Liver (tissue), 9 donors: ENCODE data around the gene FOCAD. TPM values are rescaled to one million over a fixed set of nuclear protein-coding genes. Genes with fewer than 3 reads are reported as not detected.

Source experiments
- DNase-seq: peaks from one replicate; pipeline ENCODE4 v3.0.0-alpha.2; 2017; ENCODE audit warnings: low spot score
- H3K27ac ChIP-seq, 2 donors: one replicate each; pipeline ENCODE4 v1.7.0; 2013; ENCODE audit warnings: inconsistent platforms in 2 of 2, low read length in 2 of 2, control low read depth in 1 of 2, low read depth in 1 of 2, mild to moderate bottlenecking in 1 of 2
- H3K27me3 ChIP-seq, 4 donors: one replicate each; pipeline versions ENCODE4 v1.6.1 to v1.7.0; 2013; ENCODE audit warnings: low read length in 3 of 4, inconsistent platforms in 1 of 4, mild to moderate bottlenecking in 1 of 4, moderate library complexity in 1 of 4; ENCODE audit not compliant: control insufficient read depth in 4 of 4, insufficient read depth in 4 of 4
- H3K36me3 ChIP-seq, 4 donors: one replicate each; pipeline versions ENCODE4 v1.6.1 to v1.7.0; 2013; ENCODE audit warnings: low read length in 3 of 4, mild to moderate bottlenecking in 3 of 4, low read depth in 1 of 4, moderate library complexity in 1 of 4; ENCODE audit not compliant: control insufficient read depth in 4 of 4, insufficient read depth in 3 of 4
- H3K4me1 ChIP-seq, 4 donors: one replicate each; pipeline versions ENCODE4 v1.6.1 to v1.7.0; 2013; ENCODE audit warnings: low read length in 3 of 4, mild to moderate bottlenecking in 3 of 4, moderate library complexity in 1 of 4; ENCODE audit not compliant: control insufficient read depth in 4 of 4, insufficient read depth in 4 of 4
- H3K4me3 ChIP-seq, 3 donors: one replicate each; pipeline versions ENCODE4 v1.6.1 to v1.7.0; 2013; ENCODE audit warnings: low read length in 3 of 3, control low read depth in 1 of 3, low read depth in 1 of 3, mild to moderate bottlenecking in 1 of 3
- H3K9ac ChIP-seq, 2 donors: one replicate each; pipeline ENCODE4 v1.7.0; 2013; ENCODE audit warnings: low read length in 2 of 2, mild to moderate bottlenecking in 2 of 2, moderate library complexity in 2 of 2, control low read depth in 1 of 2, low read depth in 1 of 2
- H3K9me3 ChIP-seq, 4 donors: one replicate each; pipeline versions ENCODE4 v1.6.1 to v1.7.0; 2013; ENCODE audit warnings: low read length in 3 of 4; ENCODE audit not compliant: control insufficient read depth in 4 of 4
- ATF3 ChIP-seq: IDR thresholded peaks from 2 replicates; pipeline ENCODE4 v1.6.1; 2016; ENCODE audit warnings: antibody characterized with exemption
- CTCF ChIP-seq: fragments of 150-350 bp; IDR thresholded peaks from 2 replicates; pipeline ENCODE4 v1.5.1; 2017; ENCODE audit warnings: improper control_type of control experiment, low read depth, low read length; ENCODE audit not compliant: missing input control
- EGR1 ChIP-seq, 2 donors: IDR thresholded peaks; 2 replicates each; pipeline ENCODE4 v1.6.1; 2016 to 2018; ENCODE audit warnings: antibody characterized with exemption in 2 of 2, low read depth in 2 of 2
- FOXA1 ChIP-seq: IDR thresholded peaks from 2 replicates; pipeline ENCODE4 v1.6.1; 2016; ENCODE audit warnings: antibody characterized with exemption
- FOXA2 ChIP-seq: IDR thresholded peaks from 2 replicates; pipeline ENCODE4 v1.6.1; 2016; ENCODE audit warnings: antibody characterized with exemption
- GABPA ChIP-seq, 2 donors: IDR thresholded peaks in 1 of 2; conservative IDR thresholded peaks in 1 of 2; 2 replicates each; pipeline ENCODE4 v1.6.1; 2016; ENCODE audit warnings: antibody characterized with exemption in 2 of 2, mild to moderate bottlenecking in 1 of 2, moderate library complexity in 1 of 2
- HNF4A ChIP-seq, 2 donors: conservative IDR thresholded peaks; 2 replicates each; pipeline ENCODE4 v1.6.1; 2016; ENCODE audit warnings: antibody characterized with exemption in 2 of 2, mild to moderate bottlenecking in 2 of 2
- HNF4G ChIP-seq: IDR thresholded peaks from 2 replicates; pipeline ENCODE4 v1.6.1; 2016; ENCODE audit warnings: antibody characterized with exemption
- JUND ChIP-seq, 2 donors: IDR thresholded peaks; 2 replicates each; pipeline ENCODE4 v1.6.1; 2016; ENCODE audit warnings: antibody characterized with exemption in 2 of 2
- MAX ChIP-seq: IDR thresholded peaks from 2 replicates; pipeline ENCODE4 v1.6.1; 2016; ENCODE audit warnings: antibody characterized with exemption
- NR2F2 ChIP-seq: IDR thresholded peaks from 2 replicates; pipeline ENCODE4 v1.6.1; 2016; ENCODE audit warnings: antibody characterized with exemption
- RAD21 ChIP-seq, 2 donors: IDR thresholded peaks; 2 replicates each; pipeline ENCODE4 v1.6.1; 2016; ENCODE audit warnings: antibody characterized with exemption in 2 of 2, mild to moderate bottlenecking in 2 of 2
- RXRA ChIP-seq, 2 donors: IDR thresholded peaks; 2 replicates each; pipeline ENCODE4 v1.6.1; 2017 to 2018; ENCODE audit warnings: antibody characterized with exemption in 2 of 2, mild to moderate bottlenecking in 1 of 2
- SP1 ChIP-seq: IDR thresholded peaks from 2 replicates; pipeline ENCODE4 v1.6.1; 2018; ENCODE audit warnings: antibody characterized with exemption, mild to moderate bottlenecking
- ZBTB33 ChIP-seq: IDR thresholded peaks from 2 replicates; pipeline ENCODE4 v1.6.1; 2016; ENCODE audit warnings: antibody characterized with exemption
- WGBS: extraction: QIAGEN DNeasy Blood & Tissue Kit; methylation state at CpG from one replicate; pipeline ENCODE4 v1.1.7; 2013; 5-methylcytosine and 5-hydroxymethylcytosine counted together
- polyA plus RNA-seq, 2 donors: library from polyadenylated mRNA; stranded (reverse) in 1 of 2; unstranded in 1 of 2; fragments of 200-250 nt in 1 of 2; fragments of >200 nt in 1 of 2; fragmentation: Nextera tagmentation in 1 of 2; extraction: Ambion mirVana in 1 of 2; gene quantifications; one replicate each; pipeline versions ENCODE4 v1.2.1 to v1.2.3, GENCODE V29; 2013 to 2015
- total RNA-seq, 2 donors: library from RNA; depleted of rRNA; stranded (reverse); fragments of >200 nt; gene quantifications; one replicate each; pipeline ENCODE4 v1.2.3, GENCODE V29; 2014
- TF ChIP-seq, protein P1 (sequence below): IDR thresholded peaks from 2 replicates; pipeline ENCODE4 v1.6.1; 2016; ENCODE audit warnings: antibody characterized with exemption, mild to moderate bottlenecking
- donor health status: healthy.
- donor health status: healthy.
- donor health status: healthy.
- donor health status: healthy.
- donor health status: healthy.

The FOCAD gene
- total and polyA plus RNA-seq, 4 donors: 3.2 to 21.0 (median 10.3) TPM

DNA sequence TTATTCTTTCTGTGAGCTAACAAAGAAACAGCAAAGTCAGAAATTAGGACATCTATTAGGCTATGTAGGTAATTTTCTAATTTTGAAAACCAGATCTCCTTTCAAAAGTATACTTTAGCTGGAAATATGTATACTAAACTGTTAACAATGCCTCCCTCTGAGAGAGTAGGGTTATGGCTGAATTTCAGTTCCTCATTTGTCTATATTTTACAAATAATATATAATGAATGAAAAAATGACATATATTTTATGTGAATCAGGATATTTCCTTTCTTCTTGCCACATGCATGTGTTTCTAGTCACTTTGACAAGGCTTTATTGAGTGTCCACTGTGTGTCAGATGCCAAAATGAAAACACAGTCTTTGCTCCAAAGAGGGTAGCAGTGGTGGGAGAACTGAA is 331.9 kb downstream of the FOCAD start:
- H3K27ac ChIP-seq: no peak overlapping the region
- H3K27me3 ChIP-seq: no peaks in the 10 kb centered on the region
- TF ChIP-seq EGR1 (IDR thresholded peaks at IDR 0.05; ENCODE audit: low read depth in 2 of 2) (no peak), NR2F2 (no peak), HNF4G (no peak), RXRA (IDR thresholded peaks at IDR 0.05) (no peak), HNF4A (conservative IDR thresholded peaks at IDR 0.05) (no peak), RAD21 (IDR thresholded peaks at IDR 0.05) (no peak), MAX (no peak), CTCF (no peak), ATF3 (no peak), FOXA2 (no peak), SP1 (no peak), JUND (IDR thresholded peaks at IDR 0.05) (no peak), ZBTB33 (no peak)
- no peaks in the 10 kb centered on the region for H3K4me1 ChIP-seq
- no peak for DNase-seq
- no peak overlapping the region for H3K4me3 ChIP-seq
- no peak overlapping the region for H3K9ac ChIP-seq
- no peaks in the 10 kb centered on the region for H3K36me3 ChIP-seq
- H3K9me3 ChIP-seq: no peaks in the 10 kb centered on the region

GRCh38 chr9:21016701-21017491 is 332.8 kb downstream of the FOCAD start:
- H3K9ac ChIP-seq: no peak overlapping the region
- WGBS: 81% methylated on average over 2 of the region's 2 CpGs
- TF ChIP-seq HNF4A (conservative IDR thresholded peaks at IDR 0.05) (no peak), FOXA1 (no peak), FOXA2 (no peak), JUND (IDR thresholded peaks at IDR 0.05) (no peak), GABPA (IDR thresholded peaks at IDR 0.05 in 1 of 2, conservative IDR thresholded peaks at IDR 0.05 in 1 of 2) (no peak), CTCF (no peak), HNF4G (no peak), NR2F2 (no peak), SP1 (no peak), EGR1 (IDR thresholded peaks at IDR 0.05; ENCODE audit: low read depth in 2 of 2) (no peak)
- TF ChIP-seq, protein P1, sequence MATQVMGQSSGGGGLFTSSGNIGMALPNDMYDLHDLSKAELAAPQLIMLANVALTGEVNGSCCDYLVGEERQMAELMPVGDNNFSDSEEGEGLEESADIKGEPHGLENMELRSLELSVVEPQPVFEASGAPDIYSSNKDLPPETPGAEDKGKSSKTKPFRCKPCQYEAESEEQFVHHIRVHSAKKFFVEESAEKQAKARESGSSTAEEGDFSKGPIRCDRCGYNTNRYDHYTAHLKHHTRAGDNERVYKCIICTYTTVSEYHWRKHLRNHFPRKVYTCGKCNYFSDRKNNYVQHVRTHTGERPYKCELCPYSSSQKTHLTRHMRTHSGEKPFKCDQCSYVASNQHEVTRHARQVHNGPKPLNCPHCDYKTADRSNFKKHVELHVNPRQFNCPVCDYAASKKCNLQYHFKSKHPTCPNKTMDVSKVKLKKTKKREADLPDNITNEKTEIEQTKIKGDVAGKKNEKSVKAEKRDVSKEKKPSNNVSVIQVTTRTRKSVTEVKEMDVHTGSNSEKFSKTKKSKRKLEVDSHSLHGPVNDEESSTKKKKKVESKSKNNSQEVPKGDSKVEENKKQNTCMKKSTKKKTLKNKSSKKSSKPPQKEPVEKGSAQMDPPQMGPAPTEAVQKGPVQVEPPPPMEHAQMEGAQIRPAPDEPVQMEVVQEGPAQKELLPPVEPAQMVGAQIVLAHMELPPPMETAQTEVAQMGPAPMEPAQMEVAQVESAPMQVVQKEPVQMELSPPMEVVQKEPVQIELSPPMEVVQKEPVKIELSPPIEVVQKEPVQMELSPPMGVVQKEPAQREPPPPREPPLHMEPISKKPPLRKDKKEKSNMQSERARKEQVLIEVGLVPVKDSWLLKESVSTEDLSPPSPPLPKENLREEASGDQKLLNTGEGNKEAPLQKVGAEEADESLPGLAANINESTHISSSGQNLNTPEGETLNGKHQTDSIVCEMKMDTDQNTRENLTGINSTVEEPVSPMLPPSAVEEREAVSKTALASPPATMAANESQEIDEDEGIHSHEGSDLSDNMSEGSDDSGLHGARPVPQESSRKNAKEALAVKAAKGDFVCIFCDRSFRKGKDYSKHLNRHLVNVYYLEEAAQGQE: no peak
- no peaks in the 10 kb centered on the region for H3K4me1 ChIP-seq
- H3K4me3 ChIP-seq: no peak overlapping the region
- no peaks in the 10 kb centered on the region for H3K36me3 ChIP-seq
- H3K27me3 ChIP-seq: no peaks in the 10 kb centered on the region
- H3K9me3 ChIP-seq: no peaks in the 10 kb centered on the region
- no peak for DNase-seq
- H3K27ac ChIP-seq: no peak overlapping the region
